ENCODE data around the gene TSPAN9.

Gene TSPAN9

DNA sequence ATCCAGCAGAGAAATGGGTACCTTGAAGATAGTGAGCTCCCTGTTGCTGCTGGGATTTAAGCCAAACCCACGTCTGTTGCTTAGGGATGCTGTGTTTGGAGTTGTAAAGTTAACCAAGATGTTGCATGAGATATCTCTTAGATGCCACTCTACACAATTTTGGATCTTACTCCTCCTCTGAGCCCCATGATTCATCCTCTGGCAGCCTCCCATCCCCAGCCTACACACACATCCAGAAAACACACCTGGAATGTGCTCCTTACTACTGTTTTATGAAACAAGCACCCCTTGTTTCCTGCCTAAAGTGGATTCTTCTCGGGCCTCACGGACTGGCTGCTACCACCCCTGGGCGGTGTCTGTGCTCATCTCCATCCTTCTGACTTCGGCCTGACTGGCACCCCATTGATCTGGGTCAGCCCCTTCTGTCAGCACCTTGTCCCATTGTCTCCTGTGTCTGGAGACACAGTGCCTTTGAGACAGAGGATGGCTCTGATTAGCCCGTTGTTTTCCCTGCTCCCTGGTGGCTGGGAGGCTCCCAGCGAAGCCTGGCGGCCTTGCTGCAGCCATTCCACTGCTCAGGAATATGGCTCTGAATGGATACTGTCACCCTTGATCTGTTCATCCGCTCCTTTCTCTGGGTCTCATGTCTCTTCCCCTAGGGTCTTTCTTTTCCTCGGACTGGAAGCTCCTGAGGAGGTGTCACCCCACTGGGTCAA is 24.3 kb downstream of the TSPAN9 start:
- no peak overlapping the region for H3K27ac ChIP-seq (replicated peaks)
- DNase-seq (ENCODE audit: low read depth in 1 of 2, low spot score in 1 of 2), result no peak

GRCh38 chr12:3102771-3103410 is 25.7 kb downstream of the TSPAN9 start:
- DNase-seq (ENCODE audit: low read depth in 1 of 2, low spot score in 1 of 2), result no peak
- Histone ChIP-seq H3K27me3 (ENCODE audit: insufficient read depth, poor library complexity, severe bottlenecking) (no peaks in the 10 kb centered on the region), H3K4me3 (replicated peaks; ENCODE audit: insufficient read depth, low read length) (no peak overlapping the region), H3K27ac (replicated peaks) (no peak overlapping the region)
- TF ChIP-seq, protein P1, sequence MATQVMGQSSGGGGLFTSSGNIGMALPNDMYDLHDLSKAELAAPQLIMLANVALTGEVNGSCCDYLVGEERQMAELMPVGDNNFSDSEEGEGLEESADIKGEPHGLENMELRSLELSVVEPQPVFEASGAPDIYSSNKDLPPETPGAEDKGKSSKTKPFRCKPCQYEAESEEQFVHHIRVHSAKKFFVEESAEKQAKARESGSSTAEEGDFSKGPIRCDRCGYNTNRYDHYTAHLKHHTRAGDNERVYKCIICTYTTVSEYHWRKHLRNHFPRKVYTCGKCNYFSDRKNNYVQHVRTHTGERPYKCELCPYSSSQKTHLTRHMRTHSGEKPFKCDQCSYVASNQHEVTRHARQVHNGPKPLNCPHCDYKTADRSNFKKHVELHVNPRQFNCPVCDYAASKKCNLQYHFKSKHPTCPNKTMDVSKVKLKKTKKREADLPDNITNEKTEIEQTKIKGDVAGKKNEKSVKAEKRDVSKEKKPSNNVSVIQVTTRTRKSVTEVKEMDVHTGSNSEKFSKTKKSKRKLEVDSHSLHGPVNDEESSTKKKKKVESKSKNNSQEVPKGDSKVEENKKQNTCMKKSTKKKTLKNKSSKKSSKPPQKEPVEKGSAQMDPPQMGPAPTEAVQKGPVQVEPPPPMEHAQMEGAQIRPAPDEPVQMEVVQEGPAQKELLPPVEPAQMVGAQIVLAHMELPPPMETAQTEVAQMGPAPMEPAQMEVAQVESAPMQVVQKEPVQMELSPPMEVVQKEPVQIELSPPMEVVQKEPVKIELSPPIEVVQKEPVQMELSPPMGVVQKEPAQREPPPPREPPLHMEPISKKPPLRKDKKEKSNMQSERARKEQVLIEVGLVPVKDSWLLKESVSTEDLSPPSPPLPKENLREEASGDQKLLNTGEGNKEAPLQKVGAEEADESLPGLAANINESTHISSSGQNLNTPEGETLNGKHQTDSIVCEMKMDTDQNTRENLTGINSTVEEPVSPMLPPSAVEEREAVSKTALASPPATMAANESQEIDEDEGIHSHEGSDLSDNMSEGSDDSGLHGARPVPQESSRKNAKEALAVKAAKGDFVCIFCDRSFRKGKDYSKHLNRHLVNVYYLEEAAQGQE (IDR thresholded peaks at IDR 0.05; ENCODE audit: insufficient replicate concordance, low read depth), result no peak
- TF ChIP-seq SPI1 (IDR thresholded peaks at IDR 0.05; ENCODE audit: borderline replicate concordance, low read depth) (no peak), POLR2AphosphoS5 (IDR thresholded peaks at IDR 0.05; ENCODE audit: low read depth) (no peak), GABPA (IDR thresholded peaks at IDR 0.05; ENCODE audit: low read depth) (no peak), CTCF (IDR thresholded peaks at IDR 0.05; ENCODE audit: insufficient read depth, low read length) (no peak)

More for the DNA sequence above, 24.3 kb downstream of the TSPAN9 start:
- TF ChIP-seq POLR2AphosphoS5 (IDR thresholded peaks at IDR 0.05; ENCODE audit: low read depth), result no peak
- TF ChIP-seq, protein P1 (IDR thresholded peaks at IDR 0.05; ENCODE audit: insufficient replicate concordance, low read depth), result no peak
- no peak for TF ChIP-seq SPI1 (IDR thresholded peaks at IDR 0.05; ENCODE audit: borderline replicate concordance, low read depth)
- TF ChIP-seq GABPA (IDR thresholded peaks at IDR 0.05; ENCODE audit: low read depth), result no peak
- TF ChIP-seq CTCF (IDR thresholded peaks at IDR 0.05; ENCODE audit: insufficient read depth, low read length), result no peak
- Histone ChIP-seq H3K27me3 (ENCODE audit: insufficient read depth, poor library complexity, severe bottlenecking) (no peaks in the 10 kb centered on the region), H3K4me3 (replicated peaks; ENCODE audit: insufficient read depth, low read length) (no peak overlapping the region)

DNA sequence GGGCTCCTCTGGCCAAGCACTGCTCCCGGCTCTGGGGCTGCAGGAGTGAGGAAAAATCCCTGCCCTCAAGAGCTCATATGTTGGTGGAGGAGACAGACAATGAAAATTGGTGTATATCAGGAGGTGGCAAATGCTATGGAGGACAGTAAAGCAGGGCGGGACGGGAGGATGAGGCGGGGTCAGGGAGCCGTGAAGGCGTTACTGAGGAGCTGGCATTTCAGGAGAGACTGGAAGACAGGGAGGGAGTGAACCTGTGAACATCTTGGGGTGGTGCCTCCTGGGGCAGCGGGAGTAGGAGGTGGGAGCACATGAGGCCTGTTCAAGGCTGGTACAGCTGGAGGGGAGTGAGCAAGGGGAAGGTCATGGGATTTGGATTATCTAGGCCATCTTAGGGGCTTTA is 26.6 kb downstream of the TSPAN9 start:
- Histone ChIP-seq H3K27me3 (ENCODE audit: insufficient read depth, poor library complexity, severe bottlenecking) (no peaks in the 10 kb centered on the region), H3K27ac (replicated peaks) (no peak overlapping the region), H3K4me3 (replicated peaks; ENCODE audit: insufficient read depth, low read length) (no peak overlapping the region)
- TF ChIP-seq, protein P1 (IDR thresholded peaks at IDR 0.05; ENCODE audit: insufficient replicate concordance, low read depth), result no peak
- TF ChIP-seq CTCF (IDR thresholded peaks at IDR 0.05; ENCODE audit: insufficient read depth, low read length) (no peak), SPI1 (IDR thresholded peaks at IDR 0.05; ENCODE audit: borderline replicate concordance, low read depth) (no peak), POLR2AphosphoS5 (IDR thresholded peaks at IDR 0.05; ENCODE audit: low read depth) (no peak), GABPA (IDR thresholded peaks at IDR 0.05; ENCODE audit: low read depth) (no peak)
- no peak for DNase-seq (ENCODE audit: low read depth in 1 of 2, low spot score in 1 of 2)
